Measurements from ENCODE around the gene SLC35F1. TPM values are rescaled to one million over a fixed set of nuclear protein-coding genes. Genes with fewer than 3 reads are reported as not detected.

SLC35F1 gene
- total RNA-seq, 1 donor from 2014 or later = 24.3 TPM

DNA sequence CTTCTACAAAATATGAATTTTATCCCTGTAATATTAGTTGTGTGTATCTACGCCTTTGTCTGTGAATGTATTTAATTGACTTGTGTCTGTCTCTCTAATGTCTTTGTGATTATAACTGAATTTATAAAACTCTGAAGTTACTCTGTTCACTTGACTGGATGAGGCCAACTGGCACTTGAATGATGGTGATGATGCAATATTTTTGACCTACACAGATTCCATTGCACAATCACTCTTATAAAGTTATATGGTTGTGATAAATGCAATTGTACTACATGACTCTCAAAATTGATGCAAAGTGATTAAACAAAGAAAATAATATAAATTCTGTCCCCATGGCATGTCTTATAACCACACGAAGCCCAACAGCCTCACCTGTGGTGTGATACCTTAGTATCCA is 353.8 kb downstream of the SLC35F1 start:
- no peak overlapping the region for H3K4me2 ChIP-seq
- no peaks in the 10 kb centered on the region for H4K20me1 ChIP-seq (ENCODE audit: low read depth)
- no peaks in the 10 kb centered on the region for H3F3A ChIP-seq (ENCODE audit: low read depth)
- Mint-ChIP-seq H3K27me3 (ENCODE audit: insufficient read depth, low read depth) (peaks cover 5% of the 10 kb centered on the region), H3K9me3 (peaks cover 4% of the 10 kb centered on the region), H3K4me3 (no peak overlapping the region), H3K27ac (no peak overlapping the region), H3K36me3 (peaks cover 13% of the 10 kb centered on the region), H3K4me1 (no peaks in the 10 kb centered on the region)
- no peaks in the 10 kb centered on the region for H3K4me1 ChIP-seq
- no peak for TF ChIP-seq EZH2phosphoT487 (IDR thresholded peaks at IDR 0.05)
- TF ChIP-seq CTCF (IDR thresholded peaks at IDR 0.05) = no peak
- DNase-seq (ENCODE audit: low spot score) = no peak
- no peaks in the 10 kb centered on the region for H3K36me3 ChIP-seq
- H3K27me3 ChIP-seq = no peaks in the 10 kb centered on the region
- H3K27ac ChIP-seq = no peak overlapping the region
- no peaks in the 10 kb centered on the region for H3K79me2 ChIP-seq (ENCODE audit: low read depth)
- H3K9me3 ChIP-seq (ENCODE audit: low read depth) = no peaks in the 10 kb centered on the region
- no peak overlapping the region for H3K9ac ChIP-seq
- no peak overlapping the region for H2AFZ ChIP-seq (replicated peaks)
- no peak overlapping the region for H3K4me3 ChIP-seq

GRCh38 chr6:118263921-118264486 is 356.9 kb downstream of the SLC35F1 start:
- Mint-ChIP-seq H3K9me3 (peaks cover 4% of the 10 kb centered on the region), H3K4me1 (no peaks in the 10 kb centered on the region), H3K4me3 (no peak overlapping the region), H3K27ac (no peak overlapping the region), H3K27me3 (ENCODE audit: insufficient read depth, low read depth) (peaks cover 5% of the 10 kb centered on the region), H3K36me3 (peaks cover 31% of the 10 kb centered on the region)
- H3K9ac ChIP-seq = no peak overlapping the region
- TF ChIP-seq EZH2 (IDR thresholded peaks at IDR 0.05) = no peak
- no peak for TF ChIP-seq EZH2phosphoT487 (IDR thresholded peaks at IDR 0.05)
- peak; percentile 59 for TF ChIP-seq CTCF (IDR thresholded peaks at IDR 0.05)
- H3K4me1 ChIP-seq = no peaks in the 10 kb centered on the region
- no peaks in the 10 kb centered on the region for H3K9me3 ChIP-seq (ENCODE audit: low read depth)
- H3K27ac ChIP-seq = no peak overlapping the region
- H3K79me2 ChIP-seq (ENCODE audit: low read depth) = no peaks in the 10 kb centered on the region
- peak; percentile 44 for DNase-seq (ENCODE audit: low spot score)
- no peaks in the 10 kb centered on the region for H3F3A ChIP-seq (ENCODE audit: low read depth)
- H3K27me3 ChIP-seq = no peaks in the 10 kb centered on the region
- H3K4me3 ChIP-seq = no peak overlapping the region
- no peak overlapping the region for H2AFZ ChIP-seq (replicated peaks)
- H3K36me3 ChIP-seq = no peaks in the 10 kb centered on the region
- H4K20me1 ChIP-seq (ENCODE audit: low read depth) = no peaks in the 10 kb centered on the region
- no peak overlapping the region for H3K4me2 ChIP-seq

DNA sequence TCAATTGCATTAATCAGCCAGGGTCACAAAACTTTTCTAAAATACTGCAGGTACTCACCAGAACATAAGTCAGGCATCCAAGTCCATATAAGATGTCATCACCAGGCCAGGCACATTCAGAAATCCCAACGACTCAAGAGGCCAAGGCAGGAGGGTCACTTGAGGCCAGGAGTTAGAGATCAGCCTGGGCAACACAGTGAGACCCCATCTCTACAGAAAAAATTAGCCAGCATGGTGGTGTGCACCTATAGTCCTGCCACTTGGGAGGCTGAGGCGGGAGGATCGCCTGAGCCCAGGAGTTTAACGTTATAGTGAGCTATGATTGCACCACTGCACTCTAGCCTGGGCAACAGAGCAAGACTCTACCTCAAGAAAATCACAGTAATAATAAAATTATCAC is 362.6 kb downstream of the SLC35F1 start:
- Mint-ChIP-seq H3K36me3 (peaks cover 36% of the 10 kb centered on the region), H3K4me3 (no peak overlapping the region), H3K9me3 (peaks cover 4% of the 10 kb centered on the region), H3K4me1 (no peaks in the 10 kb centered on the region), H3K27ac (no peak overlapping the region), H3K27me3 (ENCODE audit: insufficient read depth, low read depth) (peaks cover 5% of the 10 kb centered on the region)
- H3K79me2 ChIP-seq (ENCODE audit: low read depth) = no peaks in the 10 kb centered on the region
- TF ChIP-seq EZH2 (IDR thresholded peaks at IDR 0.05) (no peak), EZH2phosphoT487 (IDR thresholded peaks at IDR 0.05) (no peak), CTCF (IDR thresholded peaks at IDR 0.05) (no peak)
- no peaks in the 10 kb centered on the region for H3K9me3 ChIP-seq (ENCODE audit: low read depth)
- no peak overlapping the region for H3K4me2 ChIP-seq
- H3F3A ChIP-seq (ENCODE audit: low read depth) = no peaks in the 10 kb centered on the region
- H3K27me3 ChIP-seq = no peaks in the 10 kb centered on the region
- no peaks in the 10 kb centered on the region for H3K4me1 ChIP-seq
- no peak overlapping the region for H3K9ac ChIP-seq
- no peak overlapping the region for H3K27ac ChIP-seq
- no peaks in the 10 kb centered on the region for H3K36me3 ChIP-seq
- H2AFZ ChIP-seq (replicated peaks) = no peak overlapping the region
- no peak overlapping the region for H3K4me3 ChIP-seq
- no peak for DNase-seq (ENCODE audit: low spot score)
- H4K20me1 ChIP-seq (ENCODE audit: low read depth) = no peaks in the 10 kb centered on the region
